ENCODE measurements around the gene ZBTB12.

Gene ZBTB12

DNA sequence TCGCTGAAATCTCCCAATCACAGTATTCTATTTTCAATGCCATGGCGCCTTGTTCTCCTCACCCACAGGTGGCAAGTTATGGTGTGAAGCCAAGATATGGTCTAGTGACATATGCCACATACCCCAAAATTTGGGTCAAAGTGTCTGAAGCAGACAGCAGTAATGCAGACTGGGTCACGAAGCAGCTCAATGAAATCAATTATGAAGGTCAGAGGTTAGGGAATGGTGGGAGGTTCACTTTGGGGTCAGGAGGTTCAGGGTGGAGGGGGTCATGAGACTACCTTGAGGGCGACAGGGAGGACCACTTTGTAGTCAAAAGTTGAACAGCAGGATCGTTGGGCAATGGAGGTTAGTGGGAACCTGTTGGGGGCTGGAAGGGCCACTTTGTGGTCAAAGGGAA, 46.4 kb upstream of the ZBTB12 start:
- H3K9me3 ChIP-seq (ENCODE audit: low read length), result no peaks in the 10 kb centered on the region
- no peak overlapping the region for H3K27ac ChIP-seq (ENCODE audit: low read depth, low read length, poor library complexity, severe bottlenecking)
- H2AFZ ChIP-seq (ENCODE audit: low read length), result no peak overlapping the region
- H3K9ac ChIP-seq (ENCODE audit: low read length), result no peak overlapping the region
- H3K27me3 ChIP-seq (ENCODE audit: insufficient read depth, low read length), result peaks cover 5% of the 10 kb centered on the region; the same call in 1 of the 2 replicates
- H3F3A ChIP-seq (ENCODE audit: insufficient read depth, low read length), result no peaks in the 10 kb centered on the region
- H3K4me3 ChIP-seq (ENCODE audit: low read depth, low read length, poor library complexity, severe bottlenecking), result no peak overlapping the region
- H3K79me2 ChIP-seq (ENCODE audit: insufficient read depth, low read length), result no peaks in the 10 kb centered on the region
- no peak for TF ChIP-seq EZH2 (IDR thresholded peaks at IDR 0.05; ENCODE audit: borderline replicate concordance, low read length)
- TF ChIP-seq, protein P1, sequence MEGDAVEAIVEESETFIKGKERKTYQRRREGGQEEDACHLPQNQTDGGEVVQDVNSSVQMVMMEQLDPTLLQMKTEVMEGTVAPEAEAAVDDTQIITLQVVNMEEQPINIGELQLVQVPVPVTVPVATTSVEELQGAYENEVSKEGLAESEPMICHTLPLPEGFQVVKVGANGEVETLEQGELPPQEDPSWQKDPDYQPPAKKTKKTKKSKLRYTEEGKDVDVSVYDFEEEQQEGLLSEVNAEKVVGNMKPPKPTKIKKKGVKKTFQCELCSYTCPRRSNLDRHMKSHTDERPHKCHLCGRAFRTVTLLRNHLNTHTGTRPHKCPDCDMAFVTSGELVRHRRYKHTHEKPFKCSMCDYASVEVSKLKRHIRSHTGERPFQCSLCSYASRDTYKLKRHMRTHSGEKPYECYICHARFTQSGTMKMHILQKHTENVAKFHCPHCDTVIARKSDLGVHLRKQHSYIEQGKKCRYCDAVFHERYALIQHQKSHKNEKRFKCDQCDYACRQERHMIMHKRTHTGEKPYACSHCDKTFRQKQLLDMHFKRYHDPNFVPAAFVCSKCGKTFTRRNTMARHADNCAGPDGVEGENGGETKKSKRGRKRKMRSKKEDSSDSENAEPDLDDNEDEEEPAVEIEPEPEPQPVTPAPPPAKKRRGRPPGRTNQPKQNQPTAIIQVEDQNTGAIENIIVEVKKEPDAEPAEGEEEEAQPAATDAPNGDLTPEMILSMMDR (IDR thresholded peaks at IDR 0.05; ENCODE audit: low read length), result no peak
- no peaks in the 10 kb centered on the region for H3K9me2 ChIP-seq (ENCODE audit: low read depth, low read length)
- H4K20me1 ChIP-seq (ENCODE audit: insufficient read depth, low read length), result no peaks in the 10 kb centered on the region
- peaks cover 23% of the 10 kb centered on the region for H3K36me3 ChIP-seq (ENCODE audit: insufficient read depth, low read length)
- no peak overlapping the region for H3K4me2 ChIP-seq (ENCODE audit: low read length)
- no peaks in the 10 kb centered on the region for H3K4me1 ChIP-seq (ENCODE audit: insufficient read depth, low read length, severe bottlenecking)

DNA sequence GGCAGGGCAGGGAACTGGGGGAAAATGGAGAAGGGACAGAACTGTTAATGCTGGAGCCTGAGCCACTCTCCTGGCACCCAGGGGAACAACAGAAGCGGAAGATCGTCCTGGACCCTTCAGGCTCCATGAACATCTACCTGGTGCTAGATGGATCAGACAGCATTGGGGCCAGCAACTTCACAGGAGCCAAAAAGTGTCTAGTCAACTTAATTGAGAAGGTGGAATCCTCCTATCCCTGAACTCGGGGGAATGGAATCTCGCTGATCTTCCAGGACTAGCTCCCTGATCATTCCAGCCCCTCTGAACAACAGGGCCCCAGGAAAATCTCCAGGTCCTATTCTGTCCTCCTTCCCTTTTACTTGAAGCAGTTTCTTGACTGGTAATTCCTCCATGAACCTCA, 46.0 kb upstream of the ZBTB12 start:
- Histone ChIP-seq H3K27ac (ENCODE audit: low read depth, low read length, poor library complexity, severe bottlenecking) (no peak overlapping the region), H3K4me2 (ENCODE audit: low read length) (no peak overlapping the region), H3K36me3 (ENCODE audit: insufficient read depth, low read length) (peaks cover 19% of the 10 kb centered on the region; the same call in 1 of the 2 replicates), H3K9ac (ENCODE audit: low read length) (no peak overlapping the region), H3F3A (ENCODE audit: insufficient read depth, low read length) (no peaks in the 10 kb centered on the region), H3K79me2 (ENCODE audit: insufficient read depth, low read length) (no peaks in the 10 kb centered on the region), H3K4me3 (ENCODE audit: low read depth, low read length, poor library complexity, severe bottlenecking) (no peak overlapping the region), H2AFZ (ENCODE audit: low read length) (no peak overlapping the region), H3K9me2 (ENCODE audit: low read depth, low read length) (no peaks in the 10 kb centered on the region), H3K4me1 (ENCODE audit: insufficient read depth, low read length, severe bottlenecking) (no peaks in the 10 kb centered on the region), H4K20me1 (ENCODE audit: insufficient read depth, low read length) (no peaks in the 10 kb centered on the region), H3K9me3 (ENCODE audit: low read length) (no peaks in the 10 kb centered on the region), H3K27me3 (ENCODE audit: insufficient read depth, low read length) (peaks cover 5% of the 10 kb centered on the region; the same call in 1 of the 2 replicates)
- no peak for TF ChIP-seq EZH2 (IDR thresholded peaks at IDR 0.05; ENCODE audit: borderline replicate concordance, low read length)
- TF ChIP-seq, protein P1 (IDR thresholded peaks at IDR 0.05; ENCODE audit: low read length), result no peak

DNA sequence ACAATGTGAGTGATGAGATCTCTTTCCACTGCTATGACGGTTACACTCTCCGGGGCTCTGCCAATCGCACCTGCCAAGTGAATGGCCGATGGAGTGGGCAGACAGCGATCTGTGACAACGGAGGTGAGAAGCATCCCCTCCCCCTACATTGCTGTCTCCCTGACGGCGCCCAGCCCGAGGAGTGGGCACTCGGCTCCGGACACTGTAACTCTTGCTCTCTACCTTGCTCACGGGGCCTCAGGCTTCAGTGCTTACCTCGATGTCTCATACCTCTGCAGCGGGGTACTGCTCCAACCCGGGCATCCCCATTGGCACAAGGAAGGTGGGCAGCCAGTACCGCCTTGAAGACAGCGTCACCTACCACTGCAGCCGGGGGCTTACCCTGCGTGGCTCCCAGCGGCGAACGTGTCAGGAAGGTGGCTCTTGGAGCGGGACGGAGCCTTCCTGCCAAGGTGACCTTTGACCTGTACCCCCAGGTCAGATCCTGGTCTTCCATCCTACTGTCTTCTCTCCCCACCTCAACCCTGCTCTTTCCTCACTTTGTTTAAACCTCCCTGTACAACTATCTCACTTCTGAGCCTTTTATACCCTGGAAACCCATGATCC, 45.3 kb upstream of the ZBTB12 start:
- Histone ChIP-seq H3K79me2 (ENCODE audit: insufficient read depth, low read length) (no peaks in the 10 kb centered on the region), H3K9me3 (ENCODE audit: low read length) (no peaks in the 10 kb centered on the region), H3K4me3 (ENCODE audit: low read depth, low read length, poor library complexity, severe bottlenecking) (no peak overlapping the region), H3K4me2 (ENCODE audit: low read length) (no peak overlapping the region), H3K9me2 (ENCODE audit: low read depth, low read length) (no peaks in the 10 kb centered on the region), H3K9ac (ENCODE audit: low read length) (no peak overlapping the region), H2AFZ (ENCODE audit: low read length) (no peak overlapping the region), H3K27me3 (ENCODE audit: insufficient read depth, low read length) (peaks cover 10% of the 10 kb centered on the region), H3K36me3 (ENCODE audit: insufficient read depth, low read length) (peaks cover 12% of the 10 kb centered on the region; the same call in 1 of the 2 replicates), H4K20me1 (ENCODE audit: insufficient read depth, low read length) (no peaks in the 10 kb centered on the region), H3K27ac (ENCODE audit: low read depth, low read length, poor library complexity, severe bottlenecking) (no peak overlapping the region), H3K4me1 (ENCODE audit: insufficient read depth, low read length, severe bottlenecking) (no peaks in the 10 kb centered on the region), H3F3A (ENCODE audit: insufficient read depth, low read length) (no peaks in the 10 kb centered on the region)
- TF ChIP-seq EZH2 (IDR thresholded peaks at IDR 0.05; ENCODE audit: borderline replicate concordance, low read length), result no peak
- TF ChIP-seq, protein P1 (IDR thresholded peaks at IDR 0.05; ENCODE audit: low read length), result no peak

Data from OCI-LY1 (cell line).